Activated CD4-positive, alpha-beta T cell treated with anti-CD3 and anti-CD28 coated beads, Interleukin-2, amount 10 ng/mL, durations not matched to agents 7 days and 5 days (primary cell): Measurements from ENCODE around the gene PRR33. TPM values are rescaled to one million over a fixed set of nuclear protein-coding genes. Genes with fewer than 3 reads are reported as not detected.

Source experiments
- CTCF ChIA-PET: fragments of 350-600 bp; sonication (Branson Sonifier 250); formaldehyde crosslinking; loops from one replicate; lab custom pipeline; 2021; ENCODE audit warnings: antibody characterized with exemption; lab: Charles Lee
- POLR2A ChIA-PET: fragments of 350-600 bp; sonication (Branson Sonifier 250); formaldehyde crosslinking; loops from one replicate; lab custom pipeline; 2021; ENCODE audit warnings: antibody characterized with exemption; lab: Charles Lee
- DNase-seq: peaks from one replicate; pipeline ENCODE4 v3.0.0-alpha.2; 2020
- H3K27ac Mint-ChIP-seq: one replicate; pipeline ENCODE4 v1.8.0; 2021; ENCODE audit warnings: mild to moderate bottlenecking, moderate library complexity, mixed read lengths
- H3K27me3 Mint-ChIP-seq: one replicate; pipeline ENCODE4 v1.8.0; 2021; ENCODE audit warnings: mixed read lengths
- H3K36me3 Mint-ChIP-seq: one replicate; pipeline ENCODE4 v1.8.0; 2021; ENCODE audit warnings: low read depth, mixed read lengths
- H3K4me1 Mint-ChIP-seq: one replicate; pipeline ENCODE4 v1.8.0; 2021; ENCODE audit warnings: mixed read lengths
- H3K4me3 Mint-ChIP-seq: one replicate; pipeline ENCODE4 v1.8.0; 2021; ENCODE audit warnings: mild to moderate bottlenecking, moderate library complexity, mixed read lengths
- H3K9me3 Mint-ChIP-seq: one replicate; pipeline ENCODE4 v1.8.0; 2021; ENCODE audit warnings: mixed read lengths
- total RNA-seq, 2 experiments: library from RNA; stranded (reverse); gene quantifications; one replicate each; pipeline ENCODE4 v1.2.3, GENCODE V29; 2021

The PRR33 gene
- total RNA-seq, 2 experiments from 2014 or later, result 0.05 TPM; not detected in 1

DNA sequence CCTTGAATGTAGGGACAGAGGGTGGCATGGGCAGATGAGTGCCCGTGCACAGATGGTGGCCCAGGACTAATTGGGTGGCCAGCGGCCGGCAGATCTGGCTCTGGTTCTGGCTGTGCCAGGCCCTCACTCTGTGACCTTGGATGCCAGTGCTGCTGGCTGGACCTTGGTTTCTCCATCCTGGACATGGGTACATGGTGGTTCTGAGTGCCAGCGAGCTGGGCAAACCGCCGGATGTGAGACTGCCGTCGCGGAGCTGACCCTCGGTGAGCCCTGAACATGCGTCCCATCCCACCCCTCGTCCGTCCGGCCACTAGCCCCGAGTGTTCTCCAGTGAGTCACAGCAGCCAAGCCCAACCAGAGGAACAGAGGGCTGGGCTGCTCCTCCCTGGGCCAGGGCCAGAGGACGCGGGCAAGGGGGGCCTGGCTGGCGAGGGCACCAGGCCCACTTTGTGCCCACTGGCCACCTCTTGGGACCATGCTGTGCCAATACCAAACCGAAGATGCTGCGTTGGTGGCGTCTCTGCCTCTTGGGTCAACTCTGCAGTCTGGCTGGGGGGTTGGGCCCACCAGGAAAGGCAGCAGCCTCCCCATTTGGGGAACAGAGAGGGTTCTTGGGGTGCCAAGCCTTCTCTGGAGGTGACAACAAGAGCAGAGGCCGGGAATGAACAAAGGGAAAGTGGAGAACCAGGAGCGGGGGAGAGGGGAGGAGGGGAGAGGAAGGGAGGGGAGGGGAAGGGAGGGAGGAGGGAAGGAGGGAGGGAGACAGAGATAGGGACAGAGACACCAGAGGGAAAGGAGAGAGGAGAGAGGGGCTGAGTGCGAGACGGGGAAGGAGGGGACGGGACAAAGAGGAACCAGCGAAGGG, 28.1 kb downstream of the PRR33 start:
- DNase-seq, result no peak
- CTCF ChIA-PET, result no interaction called here
- Mint-ChIP-seq H3K4me3 (no peak overlapping the region), H3K27ac (no peak overlapping the region), H3K9me3 (no peaks in the 10 kb centered on the region), H3K4me1 (peaks cover 9% of the 10 kb centered on the region), H3K36me3 (peaks cover 17% of the 10 kb centered on the region), H3K27me3 (no peaks in the 10 kb centered on the region)
- POLR2A ChIA-PET, result no interaction called here

DNA sequence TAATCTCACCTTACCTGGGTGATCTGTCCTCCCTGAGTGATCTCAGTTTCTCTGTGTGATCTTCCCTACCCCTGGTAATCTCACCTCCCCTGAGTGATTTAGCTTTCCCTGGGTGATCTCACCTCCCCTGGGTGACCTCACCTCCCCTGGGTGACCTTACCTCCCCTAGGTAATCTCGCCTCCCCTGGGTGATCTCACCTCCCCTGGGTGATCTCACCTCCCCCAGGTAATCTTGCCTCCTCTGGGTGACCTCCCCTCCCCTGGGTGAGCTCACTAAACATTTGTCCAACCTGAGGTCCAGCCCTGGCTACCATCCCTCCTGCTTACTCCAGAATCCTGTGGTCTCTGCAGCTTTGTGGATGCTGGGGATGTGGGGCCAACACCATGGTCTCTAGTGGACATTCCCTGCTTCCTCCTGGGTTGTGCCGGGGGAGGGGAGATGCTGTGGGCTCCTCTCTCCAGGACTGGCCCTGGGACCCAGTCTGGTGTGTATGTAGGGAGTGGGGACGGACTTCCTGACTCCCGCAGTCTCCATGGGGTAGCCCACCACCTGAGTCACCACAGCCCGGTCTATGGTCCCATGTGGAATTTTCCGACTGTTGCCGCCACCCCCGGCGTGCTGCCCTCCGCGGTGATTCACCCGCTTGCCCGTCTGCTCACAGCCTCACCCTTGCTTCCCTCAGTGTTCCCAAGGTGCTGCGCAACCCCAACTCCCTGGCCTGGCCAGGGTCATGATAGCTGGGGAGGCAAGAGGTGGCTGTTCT, 28.9 kb downstream of the PRR33 start:
- ChIA-PET POLR2A (no interaction called here), CTCF (interaction anchor here (0.6 to 0.9 kb wide), 2 partner anchors 152 to 290 kb away, joined by 3 read pairs; no protein-coding TSS in a partner anchor)
- no peak overlapping the region for H3K4me3 Mint-ChIP-seq
- H3K9me3 Mint-ChIP-seq, result no peaks in the 10 kb centered on the region
- no peak for DNase-seq
- H3K27ac Mint-ChIP-seq, result no peak overlapping the region
- H3K36me3 Mint-ChIP-seq, result peaks cover 21% of the 10 kb centered on the region
- H3K27me3 Mint-ChIP-seq, result no peaks in the 10 kb centered on the region
- peaks cover 10% of the 10 kb centered on the region for H3K4me1 Mint-ChIP-seq

DNA sequence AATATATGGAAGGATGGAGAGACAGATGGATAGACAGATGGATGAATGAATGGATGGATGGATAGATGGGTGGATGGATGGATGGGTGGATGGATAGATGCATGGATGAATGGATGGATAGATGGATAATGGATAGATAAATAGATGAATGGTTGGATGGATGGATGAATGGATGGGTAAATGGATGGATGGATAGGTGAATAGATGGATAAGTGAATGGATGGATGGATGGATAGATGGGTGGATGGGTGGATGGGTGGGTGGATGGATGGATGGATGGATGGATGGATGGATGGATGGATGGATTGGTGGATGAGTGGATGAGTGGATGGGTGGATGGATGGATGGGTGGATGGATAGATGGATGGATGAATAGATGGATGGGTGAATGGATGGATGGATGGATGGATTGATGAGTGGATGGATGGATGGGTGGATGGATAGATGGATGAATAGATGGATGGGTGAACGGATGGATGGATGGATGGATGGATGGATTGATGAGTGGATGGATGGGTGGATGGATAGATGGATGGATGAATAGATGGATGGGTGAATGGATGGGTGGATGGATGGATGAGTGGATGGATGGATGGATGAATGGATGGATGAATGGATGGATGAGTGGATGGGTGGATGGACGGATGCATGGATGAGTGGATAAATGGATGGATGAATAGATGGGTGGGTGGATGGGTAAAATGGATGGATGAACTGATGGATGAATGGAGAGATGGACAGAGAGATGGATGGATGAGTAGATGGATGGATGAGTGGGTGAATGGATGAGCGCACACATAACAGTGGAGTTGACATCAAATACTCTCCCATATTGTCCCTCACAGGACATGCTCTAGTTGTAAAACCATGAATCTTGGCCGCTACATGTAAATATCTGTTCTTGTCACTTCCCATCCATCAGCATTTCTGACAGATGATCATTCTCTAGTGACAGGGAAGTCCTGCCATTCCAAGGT, 30.0 kb downstream of the PRR33 start:
- Mint-ChIP-seq H3K4me3 (no peak overlapping the region), H3K27ac (no peak overlapping the region), H3K9me3 (no peaks in the 10 kb centered on the region), H3K4me1 (peaks cover 13% of the 10 kb centered on the region), H3K36me3 (peaks cover 21% of the 10 kb centered on the region), H3K27me3 (no peaks in the 10 kb centered on the region)
- no peak for DNase-seq
- ChIA-PET POLR2A (no interaction called here), CTCF (interaction anchor here (0.6 to 0.9 kb wide), 2 partner anchors 151 to 291 kb away, joined by 3 read pairs; no protein-coding TSS in a partner anchor)

DNA sequence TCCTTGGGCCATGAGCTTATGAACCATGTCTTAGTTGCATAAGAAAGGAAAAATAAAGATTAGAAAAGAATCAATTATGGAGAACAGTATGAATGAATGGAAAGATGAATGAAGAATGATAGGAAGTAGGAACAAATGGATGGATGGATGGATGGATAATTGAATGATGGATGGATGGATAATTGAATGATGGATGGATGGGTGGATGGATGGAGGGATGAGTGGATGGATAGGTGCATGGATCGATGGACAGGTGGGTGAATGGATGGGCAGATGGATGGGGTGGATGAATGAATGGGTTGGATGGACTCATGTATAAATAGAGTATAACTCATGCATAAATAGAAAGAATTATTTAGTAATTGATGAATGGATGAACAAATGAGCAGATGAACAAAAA, 31.6 kb downstream of the PRR33 start:
- H3K4me3 Mint-ChIP-seq, result no peak overlapping the region
- peaks cover 21% of the 10 kb centered on the region for H3K36me3 Mint-ChIP-seq
- ChIA-PET CTCF (interaction anchor here (2.2 kb wide), 1 partner anchor 22 kb away, joined by 5 read pairs; no protein-coding TSS in a partner anchor), POLR2A (no interaction called here)
- H3K27ac Mint-ChIP-seq, result no peak overlapping the region
- no peak for DNase-seq
- peaks cover 19% of the 10 kb centered on the region for H3K4me1 Mint-ChIP-seq
- no peaks in the 10 kb centered on the region for H3K27me3 Mint-ChIP-seq
- no peaks in the 10 kb centered on the region for H3K9me3 Mint-ChIP-seq

DNA sequence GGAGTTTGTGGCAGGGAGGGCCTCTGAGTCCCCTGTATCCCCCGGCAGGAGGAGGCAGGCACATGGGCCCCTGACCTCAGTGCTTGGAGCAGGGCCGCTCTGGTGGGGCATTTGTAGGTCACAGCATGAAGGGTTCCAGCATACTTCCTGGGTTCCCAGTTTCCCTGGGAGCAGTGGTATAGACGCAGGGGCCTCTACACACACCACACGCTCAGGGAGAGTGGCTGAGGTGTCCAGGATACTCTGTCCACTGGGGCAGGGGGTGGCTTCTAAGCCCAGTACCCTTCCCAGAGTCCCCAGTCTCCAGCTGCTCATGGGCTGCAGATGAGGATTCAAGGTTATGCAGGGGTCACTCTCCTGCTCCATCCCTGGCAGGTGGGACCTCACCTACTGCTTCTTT, 32.7 kb downstream of the PRR33 start:
- Mint-ChIP-seq H3K4me1 (peaks cover 19% of the 10 kb centered on the region), H3K27me3 (no peaks in the 10 kb centered on the region), H3K36me3 (peaks cover 23% of the 10 kb centered on the region), H3K27ac (no peak overlapping the region), H3K9me3 (no peaks in the 10 kb centered on the region), H3K4me3 (no peak overlapping the region)
- ChIA-PET CTCF (interaction anchor here (2.2 kb wide), 1 partner anchor 23 kb away, joined by 5 read pairs; no protein-coding TSS in a partner anchor), POLR2A (no interaction called here)
- no peak for DNase-seq

DNA sequence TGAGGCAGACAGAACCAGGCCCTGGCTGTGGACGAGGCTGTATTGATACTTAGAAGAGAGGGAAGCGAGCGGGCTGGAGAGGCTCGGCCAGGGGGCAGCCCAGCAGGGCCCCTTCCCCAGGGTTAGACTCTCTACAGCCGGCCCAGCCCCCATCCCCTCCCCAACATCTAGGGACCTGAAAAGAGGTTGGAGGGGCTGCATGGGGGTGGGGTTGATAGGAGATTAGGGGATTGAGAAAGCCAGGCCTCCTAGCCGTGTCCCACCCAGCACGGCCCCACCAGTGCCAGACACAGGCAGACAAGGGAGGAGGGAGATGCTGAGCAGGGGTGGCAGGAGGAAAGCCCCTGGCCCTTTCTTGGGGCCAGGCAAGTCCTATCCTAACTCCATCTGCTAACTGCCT, 33.1 kb downstream of the PRR33 start:
- Mint-ChIP-seq H3K36me3 (peaks cover 27% of the 10 kb centered on the region), H3K27me3 (no peaks in the 10 kb centered on the region), H3K9me3 (no peaks in the 10 kb centered on the region), H3K4me1 (peaks cover 19% of the 10 kb centered on the region), H3K4me3 (no peak overlapping the region), H3K27ac (no peak overlapping the region)
- no peak for DNase-seq
- ChIA-PET CTCF (interaction anchor here (2.2 kb wide), 1 partner anchor 24 kb away, joined by 5 read pairs; no protein-coding TSS in a partner anchor), POLR2A (no interaction called here)

DNA sequence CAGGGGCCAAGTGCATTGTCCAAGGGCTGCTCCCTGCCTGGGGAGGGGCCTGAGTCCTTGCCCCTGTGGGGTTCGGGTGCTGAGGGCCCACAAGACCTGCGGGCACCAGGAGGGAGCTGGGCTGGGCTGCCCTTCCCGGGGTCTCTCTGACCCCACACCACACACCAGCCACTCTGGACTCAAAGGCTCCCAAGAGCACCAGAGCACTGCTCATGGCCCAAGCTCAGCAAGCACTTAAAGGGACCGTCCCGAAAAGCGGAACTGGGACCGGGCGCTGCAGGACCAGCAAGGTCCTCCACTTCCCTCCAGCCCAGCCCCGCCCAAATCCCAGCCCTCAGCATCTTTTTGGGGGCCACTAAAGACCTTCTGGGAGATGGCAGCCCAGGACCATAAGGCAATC, 33.5 kb downstream of the PRR33 start:
- Mint-ChIP-seq H3K4me3 (no peak overlapping the region), H3K4me1 (peaks cover 18% of the 10 kb centered on the region)

DNA sequence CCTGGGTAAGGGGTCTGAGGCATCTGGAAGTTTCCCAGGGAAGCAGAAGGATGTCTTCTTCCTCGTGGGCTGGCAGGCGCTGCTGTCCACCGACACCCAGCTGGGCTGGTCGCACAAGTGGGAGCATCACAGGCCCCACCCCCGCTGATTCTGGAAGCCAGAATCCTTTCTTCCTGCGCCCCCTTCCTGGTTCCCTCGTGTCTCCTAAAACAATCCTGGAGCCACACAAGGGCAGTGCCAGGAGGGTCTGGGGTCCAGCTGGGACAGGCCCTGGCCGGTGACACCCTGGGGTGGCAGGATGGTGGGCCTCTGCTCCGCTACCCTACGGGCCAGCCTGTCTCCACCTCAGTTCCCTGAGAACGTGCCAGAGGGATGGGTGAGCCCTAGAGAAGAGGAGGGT, 34.6 kb downstream of the PRR33 start:
- DNase-seq, result no peak
- CTCF ChIA-PET, result interaction anchor here (0.9 kb wide), 2 partner anchors 9 to 164 kb away, joined by 3 to 5 read pairs; no protein-coding TSS in a partner anchor
- no peak overlapping the region for H3K27ac Mint-ChIP-seq
- POLR2A ChIA-PET, result no interaction called here
- no peaks in the 10 kb centered on the region for H3K9me3 Mint-ChIP-seq
- no peaks in the 10 kb centered on the region for H3K27me3 Mint-ChIP-seq
- H3K4me3 Mint-ChIP-seq, result no peak overlapping the region
- H3K36me3 Mint-ChIP-seq, result peaks cover 32% of the 10 kb centered on the region
- peaks cover 24% of the 10 kb centered on the region for H3K4me1 Mint-ChIP-seq

More for the DNA sequence above, 33.5 kb downstream of the PRR33 start:
- POLR2A ChIA-PET, result no interaction called here
- no peak for DNase-seq
- H3K36me3 Mint-ChIP-seq, result peaks cover 27% of the 10 kb centered on the region
- no peak overlapping the region for H3K27ac Mint-ChIP-seq
- H3K27me3 Mint-ChIP-seq, result no peaks in the 10 kb centered on the region
- H3K9me3 Mint-ChIP-seq, result no peaks in the 10 kb centered on the region
- CTCF ChIA-PET, result interaction anchor here (0.9 to 2.2 kb wide), 3 partner anchors 10 to 165 kb away, joined by 3 to 5 read pairs (median 5); no protein-coding TSS in a partner anchor

DNA sequence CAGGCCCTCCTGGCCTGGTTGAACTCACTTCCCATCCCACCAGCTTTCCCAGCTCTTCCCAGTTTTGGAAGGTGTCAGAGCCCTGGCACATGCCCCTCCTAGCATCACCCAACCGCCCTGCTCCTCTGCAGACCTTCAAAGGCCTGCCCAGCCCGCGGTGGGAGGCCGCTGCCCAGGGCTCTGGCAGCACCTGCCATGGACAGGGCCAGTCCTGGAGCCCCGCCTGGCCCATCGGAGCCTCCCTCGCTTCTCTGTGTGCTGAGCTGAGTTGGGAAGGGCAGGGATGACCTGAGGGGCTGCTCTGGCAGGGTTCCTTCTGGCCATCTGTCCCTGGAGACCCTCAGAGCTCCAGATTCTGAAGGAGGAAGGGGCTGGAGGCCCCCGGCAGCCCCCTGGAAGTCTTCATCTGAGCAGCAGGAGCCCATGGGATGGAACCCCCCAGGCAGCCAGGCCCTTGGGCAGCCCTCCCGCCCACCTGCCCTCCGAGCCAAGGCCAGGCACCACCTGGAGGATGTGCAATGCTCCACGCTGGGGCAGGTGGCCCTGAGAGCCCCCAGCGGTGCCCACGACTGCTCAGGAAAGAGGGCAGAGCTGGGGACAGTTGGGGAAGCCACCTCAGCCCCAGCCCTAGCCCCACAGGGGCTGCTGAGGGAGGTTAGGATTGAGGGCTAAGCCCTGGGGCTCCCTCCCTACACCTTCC, 35.2 kb downstream of the PRR33 start:
- H3K4me3 Mint-ChIP-seq, result peak overlapping the region; percentile 27
- CTCF ChIA-PET, result interaction anchor here (0.6 to 2.0 kb wide), 3 partner anchors 20 to 26 kb away, joined by 3 to 10 read pairs (median 4); no protein-coding TSS in a partner anchor
- peaks cover 30% of the 10 kb centered on the region for H3K4me1 Mint-ChIP-seq
- H3K27ac Mint-ChIP-seq, result peak overlapping the region; percentile 54
- POLR2A ChIA-PET, result no interaction called here
- no peaks in the 10 kb centered on the region for H3K9me3 Mint-ChIP-seq
- DNase-seq, result no peak
- H3K27me3 Mint-ChIP-seq, result no peaks in the 10 kb centered on the region
- peaks cover 32% of the 10 kb centered on the region for H3K36me3 Mint-ChIP-seq

DNA sequence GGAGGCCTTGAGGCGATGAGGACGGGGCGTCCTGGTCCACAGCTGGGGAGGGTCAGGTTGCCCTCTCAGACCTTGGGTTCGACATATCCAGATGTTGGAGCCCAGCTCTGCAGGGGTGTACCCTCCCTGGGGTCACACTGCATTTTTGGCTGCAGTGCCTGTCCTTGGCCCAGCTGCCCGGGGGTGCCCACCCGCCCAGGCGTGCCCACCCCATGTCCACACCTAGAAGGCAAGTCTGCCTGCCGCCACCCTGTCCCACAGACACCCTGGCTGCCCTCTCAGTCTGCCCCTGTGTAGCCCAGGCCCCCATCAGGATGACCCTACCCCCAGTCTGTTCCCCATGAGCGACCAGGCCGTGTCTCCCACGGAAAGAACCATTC, 35.8 kb downstream of the PRR33 start:
- CTCF ChIA-PET, result interaction anchor here (0.6 to 2.0 kb wide), 3 partner anchors 20 to 26 kb away, joined by 3 to 10 read pairs (median 4); no protein-coding TSS in a partner anchor
- Mint-ChIP-seq H3K4me3 (peak overlapping the region; percentile 34), H3K4me1 (peaks cover 36% of the 10 kb centered on the region), H3K9me3 (no peaks in the 10 kb centered on the region), H3K27me3 (no peaks in the 10 kb centered on the region), H3K36me3 (peaks cover 32% of the 10 kb centered on the region), H3K27ac (peak overlapping the region; percentile 54)
- DNase-seq, result no peak
- POLR2A ChIA-PET, result no interaction called here
